Mucosa of descending colon (tissue), 3 donors: Measurements from ENCODE around the gene GSE1. TPM values are rescaled to one million over a fixed set of nuclear protein-coding genes. Genes with fewer than 3 reads are reported as not detected.

Experiments
- ATAC-seq: fragments of 200-7000 bp; cut with Tn5 transposase; one replicate; pipeline ENCODE4 v1.9.1; 2020; ENCODE audit warnings: mild to moderate bottlenecking, moderate library complexity
- DNase-seq, 3 donors: peaks; one replicate each; pipeline ENCODE4 v3.0.0-alpha.2; 2020
- H3K36me3 ChIP-seq: fragments of 200-600 bp; one replicate; pipeline ENCODE4 v1.8.0; 2021; ENCODE audit warnings: low read depth, mild to moderate bottlenecking
- H3K4me1 ChIP-seq: fragments of 200-600 bp; one replicate; pipeline ENCODE4 v1.8.0; 2021; ENCODE audit warnings: low read depth, mild to moderate bottlenecking
- H3K4me3 ChIP-seq: fragments of 200-600 bp; one replicate; pipeline ENCODE4 v1.8.0; 2021; ENCODE audit warnings: mild to moderate bottlenecking
- H3K9me3 ChIP-seq: fragments of 200-600 bp; one replicate; pipeline ENCODE4 v1.8.0; 2021; ENCODE audit warnings: mild to moderate bottlenecking
- intact Hi-C, 2 donors: fragments of 100-400 bp; cut with DNase I in 1 of 2; cut with micrococcal nuclease in 1 of 2; formaldehyde crosslinking; loops; one replicate each; pipeline versions ENCODE4 v1.11.0 to v1.11.1; 2022; cut with DNase I, micrococcal nuclease
- total RNA-seq, 3 donors: library from RNA; stranded (reverse); fragmentation: NEBNext Ultra II Directional in 2 of 3; extraction: Animal tissue kit (Norgen Biotek cat#: 25700) in 2 of 3; gene quantifications; one replicate each; pipeline versions ENCODE4 v1.2.1 to v1.2.4, GENCODE V29; 2021 to 2023
- TF ChIP-seq, protein P1 (sequence below): fragments of 200-600 bp; IDR thresholded peaks from one replicate; pipeline ENCODE4 v1.8.0; 2022; ENCODE audit warnings: antibody characterized with exemption, mild to moderate bottlenecking
- donor health status: DM: no; HTN: no; CAD: no; lungs with moderate emphysema.
- donor health status: DM: no; HTN: no; CAD: no.
- donor health status: DM: no; HTN: yes; CAD: no.

The GSE1 gene
- total RNA-seq, 3 donors from 2014 or later: 107 to 122 (median 107) TPM

DNA sequence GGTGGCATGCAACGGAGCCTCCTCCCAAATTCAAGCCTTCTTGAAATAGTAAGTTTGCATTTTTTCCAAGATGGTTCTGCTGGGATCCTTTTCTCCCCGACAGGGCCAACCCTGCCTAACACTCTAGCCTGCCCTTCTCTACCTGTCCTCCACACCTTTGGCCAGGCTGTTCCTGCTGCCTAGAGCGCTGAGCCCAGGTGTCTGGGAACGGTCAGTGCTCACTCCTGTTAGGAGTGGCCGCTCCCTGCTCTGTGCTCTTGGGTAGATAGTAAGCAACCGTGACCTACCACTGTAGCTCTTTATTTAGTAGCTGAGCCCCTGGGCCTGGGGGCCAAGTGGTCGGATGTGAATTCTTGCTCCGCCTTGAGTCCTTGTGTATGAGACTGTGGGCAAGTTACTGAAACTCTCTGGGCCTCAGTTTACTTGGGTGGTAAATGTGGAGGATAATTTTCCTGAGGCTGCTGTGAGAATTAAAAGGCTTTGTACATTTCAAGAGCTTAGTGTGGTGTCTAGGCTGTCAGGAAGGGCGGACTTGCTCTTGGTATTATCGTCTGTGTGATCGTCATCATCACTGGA, 44.0 kb upstream of the GSE1 start:
- TF ChIP-seq, protein P1, sequence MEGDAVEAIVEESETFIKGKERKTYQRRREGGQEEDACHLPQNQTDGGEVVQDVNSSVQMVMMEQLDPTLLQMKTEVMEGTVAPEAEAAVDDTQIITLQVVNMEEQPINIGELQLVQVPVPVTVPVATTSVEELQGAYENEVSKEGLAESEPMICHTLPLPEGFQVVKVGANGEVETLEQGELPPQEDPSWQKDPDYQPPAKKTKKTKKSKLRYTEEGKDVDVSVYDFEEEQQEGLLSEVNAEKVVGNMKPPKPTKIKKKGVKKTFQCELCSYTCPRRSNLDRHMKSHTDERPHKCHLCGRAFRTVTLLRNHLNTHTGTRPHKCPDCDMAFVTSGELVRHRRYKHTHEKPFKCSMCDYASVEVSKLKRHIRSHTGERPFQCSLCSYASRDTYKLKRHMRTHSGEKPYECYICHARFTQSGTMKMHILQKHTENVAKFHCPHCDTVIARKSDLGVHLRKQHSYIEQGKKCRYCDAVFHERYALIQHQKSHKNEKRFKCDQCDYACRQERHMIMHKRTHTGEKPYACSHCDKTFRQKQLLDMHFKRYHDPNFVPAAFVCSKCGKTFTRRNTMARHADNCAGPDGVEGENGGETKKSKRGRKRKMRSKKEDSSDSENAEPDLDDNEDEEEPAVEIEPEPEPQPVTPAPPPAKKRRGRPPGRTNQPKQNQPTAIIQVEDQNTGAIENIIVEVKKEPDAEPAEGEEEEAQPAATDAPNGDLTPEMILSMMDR: no peak
- peaks cover 72% of the 10 kb centered on the region for H3K4me1 ChIP-seq
- ATAC-seq (no peak), DNase-seq (peak in 1 of 3 donors; percentile 47)
- intact Hi-C loops: loop anchor here in 1 of 2 donors (5.0 kb wide), 1 partner anchor 38 kb away; no protein-coding TSS in a partner anchor
- H3K36me3 ChIP-seq: no peaks in the 10 kb centered on the region
- H3K9me3 ChIP-seq: no peaks in the 10 kb centered on the region
- no peak overlapping the region for H3K4me3 ChIP-seq

DNA sequence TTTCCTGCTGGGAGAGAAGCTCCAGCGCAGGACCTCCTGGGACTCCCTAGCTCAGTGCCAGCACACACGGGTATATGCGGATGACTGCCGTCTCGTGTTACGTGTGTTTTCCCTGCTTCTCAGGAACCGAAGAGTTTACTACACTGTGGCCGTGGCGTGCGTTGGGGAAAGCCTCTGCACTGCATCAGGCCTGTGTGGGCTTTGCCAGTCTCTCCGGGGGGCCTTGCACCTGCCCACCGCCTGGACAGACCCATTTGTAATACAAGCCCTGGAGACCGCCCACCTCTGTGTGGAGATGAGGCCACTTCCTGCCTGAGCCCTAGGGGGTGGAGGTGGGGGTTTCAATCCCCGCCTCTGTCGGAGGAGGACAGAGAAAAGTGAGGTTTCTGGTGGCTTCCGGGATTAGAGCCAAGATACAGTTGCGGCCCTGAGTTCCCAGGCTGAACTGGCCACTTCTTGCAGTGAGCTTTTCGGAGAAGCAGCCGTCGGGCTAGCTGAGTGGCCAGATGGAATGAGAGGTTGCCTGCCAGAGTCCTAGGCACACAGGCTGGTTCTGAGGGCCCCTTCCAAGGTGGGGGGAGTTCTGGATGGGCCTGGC, 43.4 kb upstream of the GSE1 start:
- TF ChIP-seq, protein P1: no peak
- Histone ChIP-seq H3K36me3 (no peaks in the 10 kb centered on the region), H3K4me1 (peaks cover 74% of the 10 kb centered on the region), H3K4me3 (no peak overlapping the region), H3K9me3 (no peaks in the 10 kb centered on the region)
- intact Hi-C loops: loop anchor here in 1 of 2 donors (5.0 kb wide), 1 partner anchor 38 kb away; no protein-coding TSS in a partner anchor
- DNase-seq (peak in 2 of 3 donors; percentile 57 to 62), ATAC-seq (no peak)

DNA sequence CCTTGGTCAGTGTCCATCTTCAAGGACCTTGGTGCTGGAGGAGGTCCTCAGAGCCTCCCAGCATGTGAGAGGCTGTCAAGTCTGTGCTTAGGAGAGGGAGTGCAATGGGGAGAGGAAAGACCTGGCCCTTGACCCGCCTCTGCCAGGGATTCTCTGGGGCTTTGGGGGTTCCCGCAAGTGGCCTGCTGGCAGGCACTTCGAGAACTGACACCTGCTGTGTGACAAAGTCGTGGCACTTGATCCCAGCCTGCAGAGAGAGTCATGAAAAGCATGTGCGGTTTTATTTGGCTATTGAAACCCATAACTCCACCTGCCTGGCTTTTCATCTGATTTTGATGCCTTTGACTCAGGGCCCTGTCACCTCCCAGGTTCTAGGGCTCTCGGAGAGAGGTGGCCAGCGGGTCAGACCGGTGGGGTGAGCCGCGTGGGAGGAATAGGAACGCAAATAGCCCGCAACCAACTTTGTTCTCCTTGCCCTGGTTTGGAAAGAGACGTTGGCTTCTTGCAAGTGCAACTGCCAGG, 42.8 kb upstream of the GSE1 start:
- TF ChIP-seq, protein P1: no peak
- DNase-seq: peak in 1 of 3 donors; percentile 50
- no peak for ATAC-seq
- intact Hi-C loops: no loop called here
- Histone ChIP-seq H3K4me3 (no peak overlapping the region), H3K9me3 (no peaks in the 10 kb centered on the region), H3K4me1 (peaks cover 78% of the 10 kb centered on the region), H3K36me3 (no peaks in the 10 kb centered on the region)

DNA sequence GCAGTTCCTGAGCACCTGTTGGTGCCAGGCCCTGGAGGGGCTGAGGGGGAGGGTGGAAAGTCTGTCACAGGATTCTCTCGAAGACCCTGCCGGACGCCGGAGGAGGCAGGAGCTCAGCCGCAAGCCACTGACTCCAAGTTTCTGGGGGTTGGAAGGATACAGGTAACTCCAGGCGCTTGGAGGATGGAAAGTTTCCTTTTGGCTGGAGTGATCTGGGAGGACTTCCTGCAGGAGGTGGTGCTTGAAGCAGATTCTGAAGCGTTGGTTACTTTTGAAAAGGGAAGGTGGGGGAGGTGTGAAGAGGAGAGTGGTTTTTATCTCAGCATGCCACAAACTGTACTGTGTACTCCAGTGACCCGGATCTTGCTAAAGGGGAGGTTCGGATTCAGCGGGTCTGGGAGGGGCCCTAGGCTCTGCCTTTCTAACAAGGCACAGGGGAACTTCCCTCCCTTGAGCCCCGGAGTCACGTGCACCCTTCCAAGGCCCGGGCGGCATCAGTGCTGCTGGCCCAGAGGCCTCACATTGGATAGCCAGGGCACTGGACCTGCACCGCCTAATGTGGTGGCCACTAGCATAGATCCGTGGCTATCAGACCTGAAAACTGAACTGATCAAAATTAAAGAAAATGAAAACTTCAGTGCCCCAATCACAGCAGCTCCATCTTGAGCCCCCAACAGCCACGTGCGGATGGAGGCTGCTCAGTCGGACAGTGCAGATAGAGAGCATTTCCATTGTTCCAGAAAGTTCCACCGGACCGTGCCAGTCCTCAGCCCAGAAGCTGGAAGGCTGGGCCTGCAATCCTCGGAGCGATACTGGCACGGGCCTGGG, 42.2 kb upstream of the GSE1 start:
- Histone ChIP-seq H3K4me1 (peaks cover 78% of the 10 kb centered on the region), H3K36me3 (no peaks in the 10 kb centered on the region), H3K4me3 (no peak overlapping the region), H3K9me3 (no peaks in the 10 kb centered on the region)
- intact Hi-C loops: no loop called here
- no peak for ATAC-seq
- TF ChIP-seq, protein P1: no peak
- peak in 1 of 3 donors; percentile 56 for DNase-seq

DNA sequence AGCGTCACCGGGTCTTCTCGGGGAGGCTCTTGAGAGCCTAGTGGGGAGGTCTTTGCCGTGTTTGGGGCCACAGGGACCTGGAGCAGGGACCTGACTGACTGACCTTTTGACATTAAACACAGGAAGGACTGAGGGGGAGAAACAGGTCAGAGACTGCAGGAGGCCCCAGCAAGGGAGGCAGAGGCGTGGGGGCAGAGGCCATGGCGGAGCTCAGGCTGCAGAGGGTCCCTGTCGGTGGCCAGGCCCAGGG, 41.6 kb upstream of the GSE1 start:
- Histone ChIP-seq H3K4me1 (peaks cover 77% of the 10 kb centered on the region), H3K9me3 (no peaks in the 10 kb centered on the region), H3K36me3 (no peaks in the 10 kb centered on the region), H3K4me3 (no peak overlapping the region)
- TF ChIP-seq, protein P1: no peak
- ATAC-seq: no peak
- intact Hi-C loops: no loop called here
- DNase-seq: peak in 1 of 3 donors; percentile 48
